ENCODE results near the gene SLC26A3.

The SLC26A3 gene

GRCh38 chr7:107743567-107744344 is 59.3 kb downstream of the SLC26A3 start, which contains the start of gene CBLL1:
TSS of gene CBLL1 (plus strand) at chr7:107744142. CDS start at chr7:107744164, 22 bp downstream.
- peak; percentile 75 for DNase-seq

- no peak for DNase-seq
Measured at GRCh38 chr7:107742678-107743566, 60.1 kb downstream of the SLC26A3 start.

GRCh38 chr7:107728276-107728675 is 74.7 kb downstream of the SLC26A3 start:
- no peak for DNase-seq

- no peak for DNase-seq
Measured at GRCh38 chr7:107726356-107727130, 76.5 kb downstream of the SLC26A3 start.

- DNase-seq = no peak
Measured at GRCh38 chr7:107725138-107725740, 77.8 kb downstream of the SLC26A3 start.

- DNase-seq = no peak
Measured at GRCh38 chr7:107723255-107723654, 79.8 kb downstream of the SLC26A3 start.

- no peak for DNase-seq
Measured at GRCh38 chr7:107721286-107721685, 81.7 kb downstream of the SLC26A3 start.

- DNase-seq = no peak
Measured at GRCh38 chr7:107718456-107719193, 84.4 kb downstream of the SLC26A3 start.

GRCh38 chr7:107715531-107715930 is 87.5 kb downstream of the SLC26A3 start:
- no peak for DNase-seq

Measured in NCI-H446 treated with DMSO at 0.1 percent for 48 hours (cell line).